Brain microvascular endothelial cell (primary cell): Measurements from ENCODE around the gene EML4.

ENCODE experiments used
- DNase-seq: peaks from one replicate; pipeline ENCODE4 v3.0.0-alpha.2; 2020
- H3K27ac ChIP-seq: fragments of 250-450 bp; sonication (Bioruptor Pico); 2 replicates; pipeline ENCODE4 v1.5.1; 2020; ENCODE audit warnings: mild to moderate bottlenecking, moderate library complexity
- H3K27me3 ChIP-seq: fragments of 250-450 bp; sonication (Bioruptor Pico); replicated peaks from 2 replicates; pipeline ENCODE4 v1.5.1; 2020; ENCODE audit warnings: mild to moderate bottlenecking
- H3K36me3 ChIP-seq: fragments of 250-450 bp; sonication (Bioruptor Pico); replicated peaks from 2 replicates; pipeline ENCODE4 v1.5.1; 2020; ENCODE audit warnings: mild to moderate bottlenecking
- H3K4me3 ChIP-seq: 2 replicates; pipeline ENCODE4 v1.5.1; 2011; ENCODE audit warnings: low read depth, mild to moderate bottlenecking, control low read depth, low read length, moderate library complexity
- CTCF ChIP-seq: IDR thresholded peaks from 2 replicates; pipeline ENCODE4 v1.5.1; 2011; ENCODE audit warnings: low read depth, mild to moderate bottlenecking, moderate library complexity, low read length, control low read depth, inconsistent platforms; ENCODE audit errors: missing control alignments
- in situ Hi-C: cut with HindIII; loops from 2 replicates; pipeline ENCODE4 v1.10.0; 2017; ENCODE audit warnings: low sequenced_read_pairs, low pct_ligation_motif_present

EML4 gene

GRCh38 chr2:42303252-42303651, 134.1 kb downstream of the EML4 start:
- Histone ChIP-seq H3K36me3 (peaks cover 19% of the 10 kb centered on the region), H3K4me3 (no peak overlapping the region), H3K27me3 (no peaks in the 10 kb centered on the region), H3K27ac (no peak overlapping the region)
- in situ Hi-C loops, result loop anchor here (25.0 kb wide), 1 partner anchor 191 kb away; no protein-coding TSS in a partner anchor
- no peak for TF ChIP-seq CTCF
- DNase-seq, result no peak

GRCh38 chr2:42304059-42304713, 135.0 kb downstream of the EML4 start:
- in situ Hi-C loops, result loop anchor here (25.0 kb wide), 1 partner anchor 192 kb away; no protein-coding TSS in a partner anchor
- Histone ChIP-seq H3K36me3 (peaks cover 19% of the 10 kb centered on the region), H3K27ac (no peak overlapping the region), H3K27me3 (no peaks in the 10 kb centered on the region), H3K4me3 (no peak overlapping the region)
- no peak for TF ChIP-seq CTCF
- no peak for DNase-seq

- Histone ChIP-seq H3K27me3 (no peaks in the 10 kb centered on the region), H3K4me3 (no peak overlapping the region), H3K36me3 (peaks cover 17% of the 10 kb centered on the region), H3K27ac (no peak overlapping the region)
- in situ Hi-C loops, result loop anchor here (25.0 kb wide), 1 partner anchor 195 kb away; no protein-coding TSS in a partner anchor
- no peak for TF ChIP-seq CTCF
- DNase-seq, result no peak
Observed at GRCh38 chr2:42307180-42307579, 138.0 kb downstream of the EML4 start.

- Histone ChIP-seq H3K27me3 (no peaks in the 10 kb centered on the region), H3K27ac (no peak overlapping the region), H3K4me3 (no peak overlapping the region), H3K36me3 (peaks cover 3% of the 10 kb centered on the region)
- TF ChIP-seq CTCF, result no peak
- DNase-seq, result no peak
- in situ Hi-C loops, result loop anchor here (25.0 kb wide), 1 partner anchor 197 kb away; no protein-coding TSS in a partner anchor
Observed at GRCh38 chr2:42309366-42309765, 140.2 kb downstream of the EML4 start.

- TF ChIP-seq CTCF, result no peak
- DNase-seq, result no peak
- Histone ChIP-seq H3K27me3 (no peaks in the 10 kb centered on the region), H3K36me3 (no peaks in the 10 kb centered on the region), H3K4me3 (no peak overlapping the region), H3K27ac (no peak overlapping the region)
- in situ Hi-C loops, result loop anchor here (25.0 kb wide), 1 partner anchor 198 kb away; no protein-coding TSS in a partner anchor
Observed at GRCh38 chr2:42310007-42310515, 140.9 kb downstream of the EML4 start.
